NCI-H1694 treated with DMSO at 0.1 percent for 48 hours (cell line): ENCODE measurements around the gene CD300LD.
"Not testable (repeated sequence)": the region's sequence is repeated elsewhere in the genome, so short reads cannot be mapped to it uniquely, and the experiment has no call there.

Source experiments
- DNase-seq: peaks from one replicate; lab custom pipeline; 2025; lab: John Stamatoyannopoulos, UW

Gene CD300LD

DNA sequence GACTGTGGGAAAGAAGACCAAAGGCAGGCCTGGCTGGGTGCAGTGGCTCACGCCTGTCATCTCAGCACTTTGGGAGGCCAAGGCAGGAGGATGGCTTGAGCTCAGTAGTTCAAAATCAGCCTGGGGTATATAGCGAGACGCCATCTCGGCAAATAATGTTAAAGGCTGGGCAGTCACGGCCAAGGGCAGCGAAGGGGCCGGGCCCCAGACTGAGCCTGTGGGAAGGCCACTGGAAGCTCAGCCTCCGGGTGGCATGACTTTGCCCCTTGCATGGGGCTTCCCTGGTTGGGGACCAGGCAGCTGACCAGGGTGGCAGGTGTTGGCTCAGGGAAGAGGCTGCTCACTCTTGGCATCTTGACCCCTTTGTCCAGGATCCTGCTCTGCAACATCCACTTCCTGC lies 14.0 kb upstream of the CD300LD start:
- no peak for DNase-seq

DNA sequence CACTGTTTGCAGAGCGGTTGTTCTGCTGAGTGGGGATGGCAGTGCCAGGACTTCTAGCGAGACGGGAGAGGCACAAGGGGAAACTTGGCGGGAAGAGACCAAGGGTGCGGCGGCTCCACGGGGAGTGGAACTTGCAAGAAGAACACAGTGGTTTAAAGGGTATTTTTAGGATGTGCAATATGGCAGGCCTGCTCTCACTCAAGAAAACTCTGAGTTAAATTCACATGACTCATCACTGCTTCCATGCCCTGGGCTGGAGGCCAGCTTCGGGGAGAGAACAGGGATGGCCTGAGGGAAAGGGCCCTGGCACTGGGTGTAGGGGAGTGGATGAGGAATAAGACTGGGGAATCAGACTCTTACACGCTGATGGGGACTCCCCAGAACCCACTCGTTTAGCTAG lies 13.3 kb upstream of the CD300LD start:
- no peak for DNase-seq

DNA sequence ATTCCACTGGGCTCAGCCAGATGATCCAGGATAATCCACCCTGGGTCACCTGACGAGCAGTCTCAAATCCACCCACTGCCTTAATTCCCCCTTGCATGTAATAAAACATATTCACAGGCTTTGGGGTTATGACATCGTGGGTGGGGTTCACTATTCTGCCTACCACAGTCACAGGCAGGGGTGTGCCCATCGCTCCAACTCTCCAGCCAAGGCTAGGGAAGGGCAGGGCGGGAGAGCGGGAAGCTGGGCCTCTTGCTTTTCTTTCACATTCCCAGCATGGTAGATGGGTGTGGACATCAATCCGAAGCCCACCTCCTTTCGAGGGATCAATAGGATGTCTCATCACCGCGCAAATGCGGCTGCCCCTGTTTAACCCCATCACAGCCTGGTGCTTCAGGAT lies 12.7 kb upstream of the CD300LD start:
- no peak for DNase-seq

DNA sequence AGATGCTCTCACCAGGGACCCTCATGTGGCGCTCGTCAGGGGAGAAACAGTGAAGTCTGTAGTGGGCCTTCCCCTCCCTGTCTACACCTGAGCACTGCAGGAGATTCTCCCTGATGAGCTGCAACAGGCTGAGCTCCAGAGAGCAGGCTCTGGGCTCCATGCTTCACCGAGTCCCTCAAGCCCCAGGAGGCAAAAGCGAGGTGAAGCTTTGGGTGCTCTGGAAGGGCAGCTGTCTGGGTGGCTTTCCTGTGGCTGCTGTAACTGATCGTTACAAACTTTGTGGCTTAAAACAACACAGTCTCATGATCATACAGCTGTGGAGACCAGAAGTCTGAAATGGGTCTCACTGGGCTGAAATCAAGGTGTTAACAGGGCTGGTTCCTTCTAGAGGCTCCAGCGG lies 12.1 kb upstream of the CD300LD start:
- no peak for DNase-seq

DNA sequence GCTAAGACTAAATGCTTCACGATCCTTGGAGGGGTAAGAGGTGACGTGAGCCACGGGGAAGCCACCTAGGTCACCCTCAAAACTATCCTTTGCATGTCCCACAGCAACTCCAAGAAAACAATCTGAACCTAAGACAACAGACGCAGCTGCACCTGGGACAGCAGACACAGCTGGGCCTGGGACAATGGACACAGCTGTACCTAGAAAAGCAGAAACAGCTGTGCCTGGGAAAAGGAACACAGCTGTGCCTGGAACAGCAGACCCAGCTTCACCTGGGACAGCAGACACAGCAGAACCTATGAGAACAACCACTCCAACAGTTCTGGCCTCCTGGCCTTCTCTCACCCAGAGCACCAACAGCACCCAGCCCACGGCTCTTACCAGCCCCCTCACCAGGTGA lies 11.7 kb upstream of the CD300LD start:
- DNase-seq = no peak

DNA sequence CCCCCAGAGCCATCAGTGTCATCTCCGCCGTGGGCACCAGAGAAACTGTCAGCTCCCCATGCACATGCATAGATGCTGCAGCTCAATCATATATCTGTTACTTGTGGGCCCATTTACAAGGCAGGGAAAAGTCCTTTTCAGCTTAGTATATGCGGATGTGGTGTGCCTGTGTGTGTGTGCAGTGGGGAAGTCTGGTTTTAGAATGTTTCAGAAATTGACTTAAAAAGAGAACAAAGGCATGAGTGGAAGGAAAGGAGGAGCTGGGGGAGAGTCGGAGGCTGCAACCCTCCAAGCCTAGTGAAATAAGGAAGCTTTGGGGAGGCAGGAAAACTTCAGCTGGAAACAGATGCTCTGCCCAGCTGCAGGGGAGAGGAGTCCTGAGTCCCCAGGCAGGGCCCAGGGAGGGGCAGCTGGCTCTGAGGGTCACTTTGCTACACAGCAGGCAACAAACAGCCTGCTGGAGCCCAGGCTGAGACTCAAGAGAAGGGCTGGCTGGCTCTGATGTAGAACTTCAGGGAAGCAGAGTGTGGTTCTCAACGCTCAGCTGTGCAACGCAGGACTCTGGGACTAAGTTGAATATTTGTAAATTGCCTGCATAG lies 11.1 kb upstream of the CD300LD start:
- DNase-seq = no peak

DNA sequence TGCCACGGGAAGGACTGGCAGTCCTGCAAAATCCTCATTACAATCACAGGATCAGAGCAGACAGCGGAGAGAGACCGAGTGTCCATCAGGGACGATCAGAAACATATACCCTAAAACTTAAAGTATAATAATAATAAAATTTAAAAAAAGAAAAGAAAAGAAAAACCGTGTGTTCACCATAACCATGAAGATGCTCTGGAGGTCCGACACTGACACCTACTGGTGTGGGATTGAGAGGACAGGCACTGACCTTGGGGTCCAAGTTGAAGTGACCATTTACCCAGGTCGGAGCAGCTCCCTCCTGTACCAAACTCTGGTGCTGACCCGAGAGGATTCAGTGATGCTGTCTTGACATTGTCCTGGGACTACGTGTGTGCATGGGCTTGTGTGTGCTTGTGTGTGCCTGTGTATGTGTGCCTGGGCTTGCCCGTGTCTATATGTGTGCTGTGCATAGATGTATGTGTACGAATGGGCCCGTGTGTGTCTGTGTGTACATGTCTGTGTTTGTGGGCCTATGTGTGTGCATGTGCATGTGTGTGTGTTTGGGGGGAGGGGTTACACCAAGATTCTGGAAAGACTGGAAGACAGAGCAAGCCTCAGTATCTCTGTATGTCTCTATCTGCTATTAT lies 10.0 kb upstream of the CD300LD start:
- peak; percentile 18 for DNase-seq

DNA sequence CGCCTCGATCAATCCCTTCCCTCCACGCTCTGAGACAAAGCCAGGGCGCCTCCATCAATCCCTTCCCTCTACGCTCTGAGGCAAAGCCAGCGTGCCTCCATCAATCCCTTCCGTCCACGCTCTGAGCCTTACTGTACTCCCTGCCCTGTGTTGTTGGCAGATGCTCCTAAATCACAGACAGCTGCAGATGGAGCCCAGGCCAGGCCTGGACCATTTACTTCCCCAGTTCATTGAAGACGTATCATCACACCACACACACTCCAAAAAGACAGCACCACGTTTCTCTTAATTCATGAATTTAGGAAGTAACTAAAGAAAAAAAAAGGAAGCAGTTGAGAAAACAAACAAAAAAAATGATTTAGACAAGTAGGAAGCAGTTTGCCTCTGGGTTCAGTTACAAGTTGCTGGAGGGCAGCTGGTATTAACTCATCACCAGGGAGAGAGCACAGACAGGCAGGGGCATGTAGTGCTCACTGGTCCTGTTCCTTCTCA lies 7.4 kb upstream of the CD300LD start:
- peak; percentile 41 for DNase-seq

DNA sequence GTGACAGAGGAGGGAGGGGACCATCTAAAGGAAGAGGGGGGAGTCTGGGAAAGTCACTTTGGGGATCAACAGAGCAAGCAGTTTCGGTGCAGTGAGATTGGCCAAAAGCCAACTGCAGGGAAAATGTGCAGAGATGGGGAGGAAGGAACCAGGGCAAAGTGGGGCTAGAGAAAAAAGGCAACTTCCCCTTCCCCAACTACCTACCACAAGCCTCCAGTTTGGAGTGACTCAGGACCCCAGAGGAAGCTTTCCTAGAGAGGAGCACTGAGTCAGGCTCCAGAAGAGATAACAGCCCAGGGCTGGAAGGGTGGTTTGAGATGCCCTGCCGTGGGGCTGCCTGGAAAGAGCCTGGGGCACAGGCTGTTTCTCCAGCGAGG lies 6.9 kb upstream of the CD300LD start:
- DNase-seq = no peak

DNA sequence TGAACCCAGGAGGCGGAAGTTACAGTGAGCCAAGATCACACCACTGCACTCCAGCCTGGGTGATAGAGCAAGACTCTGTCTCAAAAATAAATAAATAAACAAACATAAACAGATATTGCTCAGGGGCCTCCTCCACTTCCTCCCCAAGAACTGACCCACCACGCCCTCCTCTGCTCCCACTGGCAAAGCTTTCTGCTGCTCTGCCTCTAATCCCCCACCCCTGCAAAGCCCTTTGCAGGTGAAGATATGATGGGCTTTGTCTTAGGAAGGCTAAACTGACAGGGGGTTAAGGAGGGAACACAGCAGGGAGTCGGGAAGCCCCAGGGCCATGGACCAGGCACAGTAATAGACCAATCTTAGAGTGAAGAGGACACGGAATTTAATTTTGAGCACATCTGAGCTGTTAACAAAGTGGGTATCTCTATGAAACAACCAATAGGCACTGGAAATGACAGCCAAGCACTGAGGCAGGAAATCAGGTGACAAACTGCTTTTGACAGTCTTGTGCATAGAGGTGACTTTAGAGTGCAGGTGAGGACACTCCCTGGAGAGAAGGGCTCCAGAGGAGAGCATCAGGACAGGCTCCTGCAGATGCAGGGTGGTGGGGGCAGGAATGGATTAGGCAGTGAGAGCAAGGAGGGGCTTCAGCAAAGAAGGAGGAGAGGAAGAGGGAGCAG lies 6.4 kb upstream of the CD300LD start:
- no peak for DNase-seq

DNA sequence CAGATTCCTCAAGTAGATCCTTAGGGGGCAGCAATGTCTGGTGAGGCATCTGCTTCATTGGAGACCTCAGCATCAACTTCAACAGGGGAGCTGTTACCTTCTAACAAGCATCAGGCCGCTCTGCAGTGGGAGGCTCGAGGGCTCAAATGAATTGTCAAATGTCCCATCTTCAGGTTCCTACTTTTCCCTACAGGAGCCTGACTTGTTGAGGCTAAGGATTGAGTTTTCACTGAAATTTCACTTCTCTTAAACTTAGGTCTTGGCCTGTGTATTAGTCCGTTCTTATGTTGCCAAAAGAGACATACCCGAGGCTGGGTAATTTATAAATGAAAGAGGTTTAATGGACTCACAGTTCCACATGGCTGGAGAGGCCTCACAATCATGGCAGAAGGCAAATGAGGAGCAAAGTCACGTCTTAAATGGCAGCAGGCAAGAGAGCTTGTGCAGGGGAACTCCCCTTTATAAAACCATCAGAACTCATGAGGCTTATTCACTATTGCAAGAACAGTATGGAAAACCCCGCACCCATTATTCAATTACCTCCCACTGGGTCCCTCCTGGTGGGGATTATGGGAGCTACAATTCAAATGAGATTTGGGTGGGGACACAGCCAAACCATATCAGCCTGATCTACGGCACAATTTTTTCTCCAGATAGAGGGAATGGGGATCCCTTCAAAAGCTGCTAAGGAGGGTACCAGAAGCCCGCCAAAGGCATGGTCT lies 5.1 kb upstream of the CD300LD start:
- DNase-seq = no peak

DNA sequence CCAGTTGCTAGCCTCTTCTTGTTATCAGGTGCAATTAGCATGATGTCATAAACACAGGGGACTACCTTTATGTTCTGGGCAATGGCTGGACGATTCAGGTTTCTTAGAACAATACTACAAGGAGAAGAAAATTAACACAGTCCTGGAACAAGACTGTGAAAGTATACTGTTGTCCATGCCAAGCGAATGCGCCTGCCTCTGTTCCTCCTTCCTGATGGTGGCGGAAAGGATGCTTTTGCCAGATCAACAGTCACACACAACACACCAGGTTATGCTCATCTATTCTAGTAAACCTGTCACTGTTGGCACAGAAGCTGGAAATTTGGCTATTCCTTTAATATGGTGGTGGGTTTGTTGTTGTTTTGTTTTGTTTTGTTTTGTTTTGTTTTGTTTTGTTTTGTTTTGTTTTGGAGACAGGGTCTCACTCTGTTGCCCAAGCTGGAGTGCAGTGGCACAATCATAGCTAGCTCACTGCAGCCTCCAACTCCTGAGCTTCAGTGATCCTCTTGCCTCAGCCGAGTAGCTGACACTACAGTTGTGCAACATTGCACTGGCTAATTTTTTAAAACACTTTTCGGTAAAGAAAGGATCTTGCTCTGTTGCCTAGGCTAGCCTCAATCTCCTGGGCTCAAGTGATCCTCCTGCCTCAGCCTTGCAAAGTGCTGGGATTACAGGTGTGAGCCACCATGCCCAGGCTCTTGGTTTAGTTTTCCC lies 3.1 kb upstream of the CD300LD start:
- no peak for DNase-seq

DNA sequence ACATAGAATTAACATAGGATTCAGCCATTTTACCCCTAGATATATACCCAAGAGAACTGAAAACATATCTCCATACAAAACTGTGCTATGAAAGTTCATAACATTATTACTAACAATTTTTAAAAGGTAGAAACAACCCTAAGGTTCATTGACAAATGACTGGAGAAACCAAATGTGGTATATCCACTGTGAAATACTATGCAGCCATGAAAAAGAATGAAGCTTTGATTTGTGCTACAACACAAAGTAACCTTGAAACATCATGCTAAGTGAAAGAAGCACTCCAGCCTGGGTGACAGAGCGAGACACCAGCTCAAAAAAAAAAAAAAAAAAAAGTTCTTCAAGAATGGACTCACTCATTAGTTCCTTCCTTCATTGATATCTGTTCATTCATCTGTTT lies 580 bp downstream of the CD300LD start:
- no peak for DNase-seq

DNA sequence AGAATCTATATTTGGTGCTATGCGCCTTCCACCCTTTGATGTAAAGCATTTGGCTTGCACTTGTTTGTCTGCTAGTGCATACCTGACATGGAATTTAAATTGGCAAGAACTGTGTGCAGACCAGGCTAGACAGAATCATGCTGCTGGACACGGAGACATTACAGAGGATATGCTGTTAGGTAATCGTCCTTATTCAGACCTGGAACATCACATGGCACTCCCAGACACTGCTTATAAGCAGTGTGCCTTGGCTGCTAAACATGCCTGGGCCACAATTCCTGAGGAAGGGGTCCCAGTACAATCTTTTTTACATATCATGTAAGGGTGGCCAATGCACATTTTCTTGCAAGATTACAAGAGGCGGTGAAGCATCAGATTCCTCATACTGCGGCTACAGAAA lies 6.4 kb downstream of the CD300LD start:
- no peak for DNase-seq

DNA sequence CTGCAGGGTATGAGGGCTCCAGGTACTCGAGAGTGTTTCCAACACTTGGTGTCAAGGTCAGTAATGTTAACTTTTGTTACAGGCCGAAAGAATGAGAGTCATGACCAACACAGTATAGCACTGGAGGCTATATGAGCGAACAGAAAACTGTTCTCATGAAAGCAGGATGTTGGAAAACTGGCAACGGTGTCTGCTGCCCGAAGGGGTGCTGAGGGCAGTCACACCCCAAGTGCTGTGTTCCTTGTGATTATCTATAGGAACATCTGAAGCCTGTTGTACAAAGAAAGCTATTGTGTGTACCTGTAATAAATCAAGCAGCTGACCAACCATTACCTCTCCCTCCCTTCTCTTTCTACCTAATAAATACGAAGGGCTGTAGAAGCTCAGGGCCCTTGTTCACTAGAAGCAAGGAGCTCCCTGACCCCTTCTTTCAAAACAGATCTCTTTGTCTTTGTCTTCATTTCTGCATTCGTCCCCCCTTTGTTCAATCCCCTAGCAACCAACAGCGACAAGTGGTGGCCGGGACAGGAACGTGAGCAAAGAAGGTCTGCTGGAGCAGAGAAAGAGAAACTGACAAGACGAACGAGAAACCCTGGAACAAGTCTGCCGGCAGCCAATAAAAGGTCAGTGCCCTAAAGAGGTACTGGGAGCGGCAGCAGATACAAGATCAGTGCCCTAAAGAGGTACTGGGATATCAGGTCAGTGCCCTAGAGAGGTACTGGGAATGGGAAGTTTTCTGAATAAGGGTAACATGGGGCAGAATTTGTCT lies 7.6 kb downstream of the CD300LD start:
- DNase-seq = no peak

DNA sequence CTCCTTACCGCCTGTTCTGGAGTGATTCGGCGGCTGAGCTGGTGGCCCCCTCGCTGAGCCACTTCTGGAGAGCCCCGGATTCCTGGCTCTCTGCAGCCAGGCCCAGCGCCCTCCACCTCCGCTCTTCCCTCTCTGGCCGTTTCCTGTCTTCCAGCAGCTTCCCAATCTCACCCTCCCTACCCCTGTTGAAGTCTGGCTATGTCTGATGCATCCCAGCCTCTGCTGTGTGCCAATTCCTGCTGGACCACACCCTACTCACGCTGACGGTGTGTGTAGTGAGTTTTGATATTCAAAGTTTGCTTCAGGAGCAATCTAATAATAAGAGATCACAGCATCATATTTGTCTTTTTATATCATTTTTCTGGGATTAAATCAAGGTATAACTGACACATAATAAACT lies 9.4 kb downstream of the CD300LD start:
- DNase-seq = no peak

DNA sequence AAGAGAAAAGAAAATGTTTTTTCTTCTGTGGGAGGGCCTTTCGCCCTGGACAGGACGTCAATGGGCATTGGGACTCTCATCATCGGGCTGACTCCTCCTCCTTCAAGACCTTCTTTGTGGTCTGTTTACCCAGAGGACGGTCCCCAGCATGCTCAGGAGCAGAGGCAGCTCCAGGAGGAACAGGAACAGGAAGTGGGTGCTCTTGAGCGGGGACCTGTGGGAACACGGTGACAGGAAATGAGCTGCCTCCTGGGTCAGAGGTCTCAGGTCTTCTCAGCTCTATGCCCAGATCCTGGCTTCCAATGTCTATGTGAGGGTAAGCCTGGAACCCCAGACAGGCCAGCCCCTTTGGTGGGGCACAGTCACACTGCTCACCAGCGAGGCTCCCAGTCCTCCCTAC lies 12.2 kb downstream of the CD300LD start:
- no peak for DNase-seq

DNA sequence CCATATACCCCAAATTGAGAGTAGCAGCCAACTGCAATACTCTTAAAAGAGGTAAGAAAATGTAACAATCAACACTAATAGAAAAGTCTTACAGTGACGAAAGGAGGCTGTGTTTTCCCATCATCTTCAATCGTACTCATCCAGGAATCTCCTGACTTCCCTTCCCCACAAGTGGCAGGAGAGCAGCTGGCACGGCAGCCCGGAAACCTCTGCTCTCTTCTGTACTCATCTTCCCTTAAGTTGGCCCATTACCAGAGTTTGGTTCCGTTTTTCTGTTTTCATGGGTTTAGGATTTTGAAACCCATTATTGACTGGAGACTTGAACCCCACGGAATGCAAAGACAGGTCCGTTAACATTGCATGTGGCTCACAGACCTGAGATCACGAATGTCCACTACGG lies 13.1 kb downstream of the CD300LD start:
- no peak for DNase-seq

DNA sequence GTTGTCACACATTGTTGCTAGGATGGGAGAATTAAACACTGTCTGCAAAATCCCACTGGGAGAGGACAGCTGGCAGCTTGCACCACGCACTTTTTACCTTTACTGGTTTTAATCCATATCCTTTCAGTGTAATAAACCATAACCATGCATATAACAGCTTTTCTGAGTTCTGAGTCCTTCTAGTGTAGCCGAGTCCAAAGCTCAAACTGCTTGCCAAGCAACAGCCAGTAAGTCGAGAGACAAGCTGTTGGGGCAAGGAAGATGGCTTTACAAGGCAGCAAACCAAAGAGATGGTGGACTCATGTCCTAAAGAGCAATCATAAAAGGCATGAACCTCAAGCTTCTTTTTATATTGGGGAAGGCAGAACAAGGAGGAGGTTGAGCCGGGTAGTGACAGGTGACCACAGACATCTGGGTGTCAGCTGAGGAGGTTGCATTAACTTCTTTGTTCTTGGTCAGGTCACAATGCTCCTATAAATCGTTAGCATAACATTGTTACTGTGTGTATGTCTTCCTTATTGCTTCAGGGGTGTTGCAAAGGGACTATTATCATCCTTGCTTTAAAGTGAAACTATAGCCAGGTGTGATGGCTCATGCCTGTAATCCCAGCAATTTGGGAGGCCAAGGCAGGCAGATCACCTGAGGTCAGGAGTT lies 17.5 kb downstream of the CD300LD start:
- DNase-seq = no peak

DNA sequence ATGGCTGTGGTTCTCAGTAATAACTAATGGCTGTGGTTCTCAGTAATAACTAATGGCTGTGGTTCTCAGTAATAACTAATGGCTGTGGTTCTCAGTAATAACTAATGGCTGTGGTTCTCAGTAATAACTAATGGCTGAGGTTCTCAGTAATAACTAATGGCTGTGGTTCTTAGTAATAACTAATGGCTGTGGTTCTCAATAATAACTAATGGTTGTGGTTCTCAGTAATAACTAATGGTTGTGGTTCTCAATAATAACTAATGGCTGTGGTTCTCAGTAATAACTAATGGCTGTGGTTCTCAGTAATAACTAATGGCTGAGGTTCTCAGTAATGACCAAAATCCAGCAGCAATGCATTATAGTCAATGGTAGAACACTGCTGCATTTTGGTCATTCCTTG lies 18.4 kb downstream of the CD300LD start:
- DNase-seq = not testable (repeated sequence)

DNA sequence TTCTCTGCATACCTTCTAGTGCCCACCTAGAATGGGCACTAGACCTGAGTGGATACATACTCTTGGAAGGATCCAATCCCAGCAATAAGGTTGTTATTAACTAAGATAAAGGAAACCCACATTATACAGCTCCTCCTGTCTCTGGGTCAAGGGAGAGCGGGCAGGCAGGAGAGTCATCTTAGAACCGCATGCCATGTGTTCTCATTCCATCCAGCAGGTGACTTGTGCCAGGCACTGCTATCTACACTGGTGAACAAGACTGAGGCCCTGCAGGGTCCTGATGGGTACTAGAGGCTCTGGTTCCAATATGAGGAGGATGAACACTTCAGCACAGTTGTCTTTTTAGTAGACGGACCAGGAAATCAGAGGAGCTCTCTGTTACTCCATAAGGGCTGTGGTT lies 18.9 kb downstream of the CD300LD start:
- no peak for DNase-seq
